ENCODE data around the gene FAM43B. TPM values are rescaled to one million over a fixed set of nuclear protein-coding genes. Genes with fewer than 3 reads are reported as not detected.

FAM43B gene
- total RNA-seq, 2 experiments from 2014 or later = not detected

GRCh38 chr1:20558191-20558590, 5.8 kb downstream of the FAM43B start:
- intact Hi-C loops (cut with micrococcal nuclease) = no loop called here
- no peaks in the 10 kb centered on the region for H3K9me3 Mint-ChIP-seq
- H3K36me3 Mint-ChIP-seq (ENCODE audit: low read depth) = no peaks in the 10 kb centered on the region
- no peak overlapping the region for H3K27ac Mint-ChIP-seq
- no peak overlapping the region for H3K4me3 Mint-ChIP-seq
- no peak for DNase-seq
- H3K4me1 Mint-ChIP-seq (ENCODE audit: low read depth) = no peaks in the 10 kb centered on the region
- H3K27me3 Mint-ChIP-seq (ENCODE audit: low read depth) = peaks cover 22% of the 10 kb centered on the region
- CTCF ChIA-PET = no interaction called here

- H3K36me3 Mint-ChIP-seq (ENCODE audit: low read depth) = no peaks in the 10 kb centered on the region
- DNase-seq = no peak
- H3K4me1 Mint-ChIP-seq (ENCODE audit: low read depth) = no peaks in the 10 kb centered on the region
- CTCF ChIA-PET = no interaction called here
- H3K27ac Mint-ChIP-seq = no peak overlapping the region
- peaks cover 10% of the 10 kb centered on the region for H3K27me3 Mint-ChIP-seq (ENCODE audit: low read depth)
- H3K4me3 Mint-ChIP-seq = no peak overlapping the region
- intact Hi-C loops (cut with micrococcal nuclease) = no loop called here
- no peaks in the 10 kb centered on the region for H3K9me3 Mint-ChIP-seq
Observed at GRCh38 chr1:20560966-20561365, 8.6 kb downstream of the FAM43B start.

GRCh38 chr1:20565234-20565633, 12.9 kb downstream of the FAM43B start:
- intact Hi-C loops (cut with micrococcal nuclease) = no loop called here
- no peak overlapping the region for H3K27ac Mint-ChIP-seq
- H3K9me3 Mint-ChIP-seq = no peaks in the 10 kb centered on the region
- H3K36me3 Mint-ChIP-seq (ENCODE audit: low read depth) = no peaks in the 10 kb centered on the region
- no peaks in the 10 kb centered on the region for H3K4me1 Mint-ChIP-seq (ENCODE audit: low read depth)
- peaks cover 20% of the 10 kb centered on the region for H3K27me3 Mint-ChIP-seq (ENCODE audit: low read depth)
- H3K4me3 Mint-ChIP-seq = no peak overlapping the region
- no peak for DNase-seq
- CTCF ChIA-PET = interaction anchor here (0.8 kb wide), 2 partner anchors 29 to 69 kb away, joined by 3 read pairs; no protein-coding TSS in a partner anchor

- peaks cover 22% of the 10 kb centered on the region for H3K27me3 Mint-ChIP-seq (ENCODE audit: low read depth)
- no peak overlapping the region for H3K27ac Mint-ChIP-seq
- no peak for DNase-seq
- intact Hi-C loops (cut with micrococcal nuclease) = no loop called here
- CTCF ChIA-PET = no interaction called here
- H3K36me3 Mint-ChIP-seq (ENCODE audit: low read depth) = no peaks in the 10 kb centered on the region
- peaks cover 5% of the 10 kb centered on the region for H3K9me3 Mint-ChIP-seq
- no peaks in the 10 kb centered on the region for H3K4me1 Mint-ChIP-seq (ENCODE audit: low read depth)
- H3K4me3 Mint-ChIP-seq = no peak overlapping the region
Observed at GRCh38 chr1:20569523-20570098, 17.2 kb downstream of the FAM43B start.

GRCh38 chr1:20571427-20571826, 19.1 kb downstream of the FAM43B start:
- intact Hi-C loops (cut with micrococcal nuclease) = no loop called here
- Mint-ChIP-seq H3K4me3 (no peak overlapping the region), H3K4me1 (ENCODE audit: low read depth) (no peaks in the 10 kb centered on the region), H3K9me3 (peaks cover 5% of the 10 kb centered on the region), H3K27ac (no peak overlapping the region), H3K27me3 (ENCODE audit: low read depth) (peaks cover 20% of the 10 kb centered on the region), H3K36me3 (ENCODE audit: low read depth) (no peaks in the 10 kb centered on the region)
- no peak for DNase-seq
- CTCF ChIA-PET = no interaction called here

GRCh38 chr1:20573987-20574386, 21.6 kb downstream of the FAM43B start:
- Mint-ChIP-seq H3K27ac (no peak overlapping the region), H3K27me3 (ENCODE audit: low read depth) (peaks cover 15% of the 10 kb centered on the region), H3K9me3 (peaks cover 5% of the 10 kb centered on the region), H3K4me3 (no peak overlapping the region), H3K36me3 (ENCODE audit: low read depth) (no peaks in the 10 kb centered on the region), H3K4me1 (ENCODE audit: low read depth) (no peaks in the 10 kb centered on the region)
- CTCF ChIA-PET = interaction anchor here (1.3 to 1.4 kb wide), 3 partner anchors 26 to 60 kb away, joined by 4 to 6 read pairs (median 4); no protein-coding TSS in a partner anchor
- no peak for DNase-seq
- intact Hi-C loops (cut with micrococcal nuclease) = no loop called here

GRCh38 chr1:20574686-20575540, 22.5 kb downstream of the FAM43B start:
- peak; percentile 88 for DNase-seq
- Mint-ChIP-seq H3K36me3 (ENCODE audit: low read depth) (no peaks in the 10 kb centered on the region), H3K4me1 (ENCODE audit: low read depth) (no peaks in the 10 kb centered on the region), H3K4me3 (no peak overlapping the region), H3K27me3 (ENCODE audit: low read depth) (peaks cover 12% of the 10 kb centered on the region), H3K9me3 (peaks cover 5% of the 10 kb centered on the region), H3K27ac (no peak overlapping the region)
- intact Hi-C loops (cut with micrococcal nuclease) = loop anchor here (1.0 kb wide), 3 partner anchors 59 to 86 kb away; partner anchors contain the start of gene DDOST
- CTCF ChIA-PET = interaction anchor here (0.6 to 1.6 kb wide), 14 partner anchors 9 to 1437 kb away, joined by 3 to 6 read pairs (median 4); no protein-coding TSS in a partner anchor

- intact Hi-C loops (cut with micrococcal nuclease) = loop anchor here (1.0 kb wide), 3 partner anchors 59 to 86 kb away; partner anchors contain the start of gene DDOST
- H3K36me3 Mint-ChIP-seq (ENCODE audit: low read depth) = no peaks in the 10 kb centered on the region
- H3K27ac Mint-ChIP-seq = no peak overlapping the region
- peaks cover 5% of the 10 kb centered on the region for H3K9me3 Mint-ChIP-seq
- no peaks in the 10 kb centered on the region for H3K4me1 Mint-ChIP-seq (ENCODE audit: low read depth)
- peaks cover 12% of the 10 kb centered on the region for H3K27me3 Mint-ChIP-seq (ENCODE audit: low read depth)
- CTCF ChIA-PET = interaction anchor here (0.7 to 1.6 kb wide), 8 partner anchors 9 to 123 kb away, joined by 3 to 6 read pairs (median 4); no protein-coding TSS in a partner anchor
- H3K4me3 Mint-ChIP-seq = no peak overlapping the region
- DNase-seq = no peak
Observed at GRCh38 chr1:20575541-20576336, 23.4 kb downstream of the FAM43B start.

- H3K4me1 Mint-ChIP-seq (ENCODE audit: low read depth) = no peaks in the 10 kb centered on the region
- H3K27me3 Mint-ChIP-seq (ENCODE audit: low read depth) = peaks cover 4% of the 10 kb centered on the region
- no peak for DNase-seq
- CTCF ChIA-PET = interaction anchor here (0.7 kb wide), 1 partner anchor 252 kb away, joined by 4 read pairs; no protein-coding TSS in a partner anchor
- H3K36me3 Mint-ChIP-seq (ENCODE audit: low read depth) = no peaks in the 10 kb centered on the region
- intact Hi-C loops (cut with micrococcal nuclease) = no loop called here
- no peaks in the 10 kb centered on the region for H3K9me3 Mint-ChIP-seq
- H3K4me3 Mint-ChIP-seq = no peak overlapping the region
- no peak overlapping the region for H3K27ac Mint-ChIP-seq
Observed at GRCh38 chr1:20578062-20578461, 25.7 kb downstream of the FAM43B start.

GRCh38 chr1:20578721-20579395, 26.5 kb downstream of the FAM43B start:
- no peaks in the 10 kb centered on the region for H3K36me3 Mint-ChIP-seq (ENCODE audit: low read depth)
- DNase-seq = no peak
- H3K4me1 Mint-ChIP-seq (ENCODE audit: low read depth) = no peaks in the 10 kb centered on the region
- H3K27me3 Mint-ChIP-seq (ENCODE audit: low read depth) = no peaks in the 10 kb centered on the region
- CTCF ChIA-PET = no interaction called here
- H3K27ac Mint-ChIP-seq = no peak overlapping the region
- no peaks in the 10 kb centered on the region for H3K9me3 Mint-ChIP-seq
- no peak overlapping the region for H3K4me3 Mint-ChIP-seq
- intact Hi-C loops (cut with micrococcal nuclease) = no loop called here

GRCh38 chr1:20584890-20585289, 32.5 kb downstream of the FAM43B start:
- no peak for DNase-seq
- H3K9me3 Mint-ChIP-seq = no peaks in the 10 kb centered on the region
- peaks cover 37% of the 10 kb centered on the region for H3K27me3 Mint-ChIP-seq (ENCODE audit: low read depth)
- no peaks in the 10 kb centered on the region for H3K36me3 Mint-ChIP-seq (ENCODE audit: low read depth)
- CTCF ChIA-PET = interaction anchor here (0.7 kb wide), 1 partner anchor 61 kb away, joined by 3 read pairs; no protein-coding TSS in a partner anchor
- H3K4me3 Mint-ChIP-seq = no peak overlapping the region
- peaks cover 9% of the 10 kb centered on the region for H3K4me1 Mint-ChIP-seq (ENCODE audit: low read depth)
- H3K27ac Mint-ChIP-seq = no peak overlapping the region
- intact Hi-C loops (cut with micrococcal nuclease) = no loop called here

Data from activated naive CD4-positive, alpha-beta T cell treated with anti-CD3 and anti-CD28 coated beads for 36 hours (primary cell).